GM15510 (cell line): ENCODE data around the gene KIRREL1.

Experiments
- POLR2A ChIP-seq: IDR thresholded peaks from 3 replicates; pipeline ENCODE4 v1.6.1; 2011; ENCODE audit warnings: borderline replicate concordance; ENCODE audit not compliant: insufficient read length; ENCODE audit errors: extremely low read depth

The KIRREL1 gene

DNA sequence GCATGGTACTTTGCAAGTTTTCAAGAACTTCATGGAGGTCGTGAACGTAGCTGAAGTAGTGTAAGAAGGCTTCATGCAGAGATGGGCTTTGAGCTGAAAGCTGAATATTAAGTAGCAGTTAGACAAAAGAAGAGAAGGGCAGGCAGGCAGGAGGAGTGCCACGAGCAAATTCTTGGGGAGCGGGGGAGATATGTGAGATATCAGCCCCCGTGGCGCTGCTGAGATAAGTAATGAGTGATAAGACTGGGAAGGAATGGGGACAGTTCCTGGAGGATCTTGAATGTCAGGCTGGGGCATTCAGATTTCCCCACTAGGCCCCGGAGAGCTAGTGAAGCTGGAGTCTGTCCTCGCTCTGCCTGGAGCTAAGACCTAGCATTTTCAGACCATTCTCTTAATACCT, 27.9 kb upstream of the KIRREL1 start:
- no peak for TF ChIP-seq POLR2A

DNA sequence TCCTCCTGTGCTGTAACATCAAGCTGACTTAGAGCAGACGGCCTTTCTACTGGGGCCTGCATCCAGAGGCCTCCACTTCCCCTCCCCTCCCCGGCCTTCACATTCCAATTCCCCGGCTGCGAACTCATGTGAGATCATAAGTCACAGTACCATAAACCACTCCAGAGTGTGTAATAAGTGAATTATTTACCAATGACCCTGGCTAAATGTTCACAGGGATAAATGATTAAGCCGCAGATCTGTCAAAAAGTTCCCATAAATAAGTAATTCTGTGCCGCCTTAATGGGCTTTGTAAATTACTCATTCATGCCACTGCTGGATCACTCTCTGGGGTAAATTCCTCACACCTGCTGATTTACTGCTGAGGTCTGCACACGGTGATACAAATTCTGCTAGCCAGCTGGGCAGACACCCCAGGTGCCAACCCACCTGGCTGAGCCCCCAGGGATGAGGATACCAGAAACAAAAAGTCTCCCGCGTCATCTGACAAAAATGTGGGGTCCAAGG, 27.4 kb upstream of the KIRREL1 start:
- TF ChIP-seq POLR2A = no peak

DNA sequence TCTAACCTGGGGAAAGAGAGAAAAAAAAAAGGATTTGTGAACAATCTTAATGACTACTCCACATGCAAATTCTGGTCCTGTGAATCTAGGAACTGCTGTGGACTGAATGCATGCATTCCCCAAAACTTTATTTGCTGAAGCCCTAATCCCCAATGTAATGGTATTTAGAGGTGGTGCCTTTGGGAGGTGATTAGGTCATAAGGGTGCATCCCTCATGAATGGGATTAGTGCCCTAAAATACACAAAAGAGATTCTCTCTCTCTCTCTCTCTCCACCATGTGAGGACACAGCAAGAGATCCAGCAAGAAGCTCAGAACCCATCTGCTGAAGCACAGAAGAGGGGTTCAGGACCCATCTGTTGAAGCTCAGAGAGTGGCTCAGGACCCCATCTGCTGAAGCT, 26.2 kb upstream of the KIRREL1 start:
- no peak for TF ChIP-seq POLR2A

DNA sequence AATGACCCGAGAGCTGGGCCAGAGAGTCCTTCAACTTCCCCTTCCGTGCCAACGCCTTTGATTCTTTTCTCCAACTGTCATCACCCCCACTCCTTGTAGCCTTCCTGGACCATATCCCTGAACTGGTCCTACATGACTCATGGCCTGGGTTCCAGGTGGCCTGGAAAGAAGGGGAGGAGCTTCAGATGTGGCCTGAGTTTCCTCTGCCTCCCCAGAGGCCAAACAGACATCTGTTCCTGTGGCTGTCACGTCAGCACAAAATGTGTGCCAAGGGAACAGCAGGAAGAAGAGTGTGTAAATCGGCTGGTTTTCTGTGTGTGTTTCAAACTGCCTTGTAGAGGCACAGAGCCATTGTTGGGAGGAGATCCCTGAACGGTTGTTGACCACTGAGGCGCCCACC, 24.9 kb upstream of the KIRREL1 start:
- no peak for TF ChIP-seq POLR2A

DNA sequence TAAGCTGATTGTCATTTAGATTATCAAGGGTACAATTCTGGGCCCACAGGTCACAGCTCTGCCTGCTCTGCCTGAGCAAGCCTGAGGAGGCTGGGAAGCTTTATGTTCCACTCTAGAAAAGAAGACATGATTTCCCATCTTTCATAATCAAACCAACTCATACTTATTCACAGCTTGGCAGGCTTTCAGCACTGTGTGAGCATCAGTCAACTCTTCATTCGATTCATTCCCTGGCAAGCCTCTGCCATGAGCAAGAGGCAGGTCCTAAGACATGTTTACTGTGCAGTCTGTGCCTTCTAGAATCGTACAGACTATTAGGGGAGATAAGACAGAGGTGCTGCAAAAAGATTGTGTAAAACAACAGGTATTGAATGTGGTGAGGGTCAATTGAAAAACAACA, 24.5 kb upstream of the KIRREL1 start:
- TF ChIP-seq POLR2A = no peak

DNA sequence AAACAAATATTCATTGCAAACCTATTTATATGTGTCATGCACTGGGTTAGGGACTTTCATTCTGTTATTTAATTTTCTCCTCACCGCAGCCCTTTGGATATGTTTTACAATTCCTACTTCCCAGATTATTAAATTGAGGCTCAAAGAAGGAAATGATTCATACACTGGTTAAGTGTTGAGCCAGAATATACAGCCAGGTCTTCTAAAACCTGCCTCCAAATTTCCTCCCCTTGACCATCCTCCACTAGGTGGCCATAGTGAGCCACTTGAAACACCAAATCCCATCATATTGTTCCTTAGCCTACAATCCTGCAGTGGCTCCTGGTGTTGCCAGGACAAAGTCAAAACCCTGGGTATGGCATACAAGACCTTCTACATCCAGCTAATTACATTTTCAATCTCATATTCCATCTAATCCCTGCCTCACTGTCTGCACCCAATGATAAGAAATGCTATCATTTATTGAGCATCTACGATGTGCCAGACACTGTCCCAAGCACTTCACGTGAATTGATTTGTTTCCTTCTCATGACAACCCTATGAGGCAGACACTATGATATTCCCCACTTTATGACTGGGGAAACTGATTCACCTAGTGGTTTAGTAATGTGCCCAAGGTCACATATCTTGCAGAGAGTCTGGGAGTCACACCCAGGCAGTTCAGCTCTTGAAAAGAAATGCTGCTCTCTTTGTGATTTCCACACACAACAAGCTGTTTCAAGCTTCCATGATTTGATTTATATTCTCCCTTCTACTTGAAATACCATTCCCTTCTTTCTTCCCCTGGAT, 23.6 kb upstream of the KIRREL1 start:
- no peak for TF ChIP-seq POLR2A

DNA sequence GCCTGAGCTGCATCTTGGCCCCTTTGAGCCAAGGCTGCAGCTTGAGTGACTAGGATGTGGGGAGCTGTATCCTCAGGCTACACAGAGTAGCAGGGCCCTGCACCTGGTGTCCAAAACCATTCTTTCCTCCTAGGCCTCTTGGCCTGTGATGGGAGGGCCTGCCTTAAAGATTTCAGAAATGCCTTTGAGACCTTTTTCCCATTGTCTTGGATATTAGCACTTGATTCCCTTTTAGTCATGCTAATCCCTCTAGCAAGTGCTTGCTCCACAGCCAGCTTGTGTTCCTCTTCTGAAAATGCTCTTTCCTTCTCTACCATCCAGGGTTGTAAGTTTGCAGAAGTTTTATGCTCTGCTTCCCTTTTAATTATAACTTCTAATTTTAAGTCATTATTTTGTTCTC, 21.7 kb upstream of the KIRREL1 start:
- no peak for TF ChIP-seq POLR2A

DNA sequence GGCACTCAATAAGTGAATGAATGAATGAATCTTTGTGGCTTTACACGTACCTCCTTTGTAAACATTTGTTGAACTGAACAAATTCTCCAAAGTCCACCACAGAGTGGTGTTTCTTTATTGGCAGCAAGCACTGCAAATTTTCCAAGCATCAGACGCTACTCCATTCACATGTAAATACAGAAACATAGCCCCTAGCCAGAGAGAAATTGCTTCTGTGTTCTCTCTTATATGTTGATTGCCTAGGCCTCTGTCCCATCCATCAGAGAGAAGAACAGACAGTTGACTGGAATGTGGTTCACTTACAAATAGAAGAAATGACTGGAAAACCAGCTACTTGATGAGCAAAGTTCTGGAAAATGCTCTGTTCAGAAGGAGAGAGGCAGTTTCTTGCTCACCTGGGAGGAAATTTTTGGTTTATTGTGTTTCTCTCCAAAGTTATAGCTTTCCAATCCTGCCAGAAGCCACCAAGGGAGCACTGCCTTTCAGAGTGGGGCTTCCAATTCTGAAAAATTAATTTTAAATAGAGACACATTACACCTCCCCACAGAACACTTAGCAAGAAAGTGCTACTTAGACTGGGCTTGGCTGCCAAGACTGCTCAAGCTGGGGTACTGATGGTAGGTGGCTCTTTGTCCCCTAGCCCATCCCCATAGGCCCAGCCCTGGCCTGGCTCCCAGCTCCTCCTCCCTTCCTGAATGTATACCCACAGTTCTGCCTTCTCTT, 18.1 kb upstream of the KIRREL1 start:
- TF ChIP-seq POLR2A = no peak

DNA sequence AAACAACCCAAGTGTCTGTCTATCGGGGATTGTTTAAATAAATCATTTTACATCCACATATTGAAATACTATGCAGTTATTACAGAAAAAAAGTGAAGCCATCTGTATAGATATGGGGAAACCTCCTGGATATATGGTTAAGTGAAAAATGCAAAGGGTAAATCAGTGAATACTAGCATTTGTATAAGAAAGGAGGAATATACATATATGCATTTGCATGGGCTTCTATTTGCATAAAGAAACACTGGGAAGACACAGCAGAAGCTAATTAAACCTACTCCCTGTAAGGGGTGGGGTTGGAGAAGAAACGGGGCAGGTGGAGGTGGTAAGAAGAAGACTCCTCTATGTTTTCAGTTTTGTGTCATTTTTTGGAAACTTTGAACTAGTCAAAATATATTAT, 16.6 kb upstream of the KIRREL1 start:
- no peak for TF ChIP-seq POLR2A

DNA sequence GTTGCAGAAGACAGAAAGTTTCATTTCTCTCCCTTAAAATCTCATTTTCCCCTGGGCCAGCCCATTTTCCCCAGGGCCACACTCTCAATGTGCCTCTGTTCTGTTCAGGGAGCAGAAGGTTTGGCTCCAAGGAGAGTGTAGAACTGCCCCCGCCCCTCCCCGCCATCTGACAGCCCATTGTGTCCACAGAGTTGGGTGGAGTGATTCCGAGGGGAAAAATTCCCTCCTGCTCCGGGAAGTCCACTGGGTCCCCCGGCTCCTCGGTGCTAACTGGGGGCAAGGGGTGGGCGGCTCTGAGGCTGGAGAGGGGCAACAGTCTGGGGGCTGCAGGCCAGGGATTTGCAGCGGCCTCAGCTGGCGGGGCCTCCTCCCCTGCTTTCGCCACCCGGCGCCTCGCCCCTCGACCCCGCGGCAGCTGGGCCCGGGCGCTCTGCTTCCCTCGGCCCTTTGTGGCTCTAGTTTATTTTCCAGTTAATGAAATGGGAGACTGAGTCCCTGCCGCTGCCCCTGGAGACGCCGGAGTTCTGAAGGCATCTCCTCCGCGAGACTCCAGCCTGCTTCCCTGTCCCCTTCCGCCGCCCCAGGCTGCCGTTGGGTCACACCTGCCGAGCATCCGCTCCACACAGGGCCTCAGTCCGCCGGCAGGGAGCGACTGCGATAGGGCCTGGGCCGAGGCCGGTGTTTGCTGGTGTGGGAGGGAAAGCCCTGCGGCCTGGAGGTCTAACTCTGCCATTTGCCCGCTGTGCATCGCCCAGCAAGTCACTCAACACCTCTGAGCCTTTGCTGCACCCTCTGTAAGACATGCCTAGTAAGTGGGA, 14.7 kb upstream of the KIRREL1 start:
- no peak for TF ChIP-seq POLR2A

DNA sequence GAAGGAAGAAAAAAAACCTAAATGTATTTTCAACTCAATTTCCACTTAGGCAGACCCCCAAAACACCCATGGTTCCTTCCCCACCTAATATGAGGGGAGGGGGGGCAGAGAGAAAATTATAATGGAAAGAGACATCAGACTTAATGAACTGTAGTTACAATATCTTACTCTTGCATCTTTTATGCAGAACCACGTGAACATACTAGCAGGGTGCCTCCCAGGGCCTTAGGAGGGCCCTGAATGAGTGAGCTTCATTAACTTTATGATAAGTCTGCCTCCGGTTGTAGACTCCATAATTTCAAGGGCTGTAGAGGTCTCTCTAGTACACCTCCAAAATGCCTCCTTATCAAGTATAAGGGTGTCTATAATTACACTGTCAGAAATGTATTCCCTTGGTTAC, 11.3 kb upstream of the KIRREL1 start:
- TF ChIP-seq POLR2A = no peak

DNA sequence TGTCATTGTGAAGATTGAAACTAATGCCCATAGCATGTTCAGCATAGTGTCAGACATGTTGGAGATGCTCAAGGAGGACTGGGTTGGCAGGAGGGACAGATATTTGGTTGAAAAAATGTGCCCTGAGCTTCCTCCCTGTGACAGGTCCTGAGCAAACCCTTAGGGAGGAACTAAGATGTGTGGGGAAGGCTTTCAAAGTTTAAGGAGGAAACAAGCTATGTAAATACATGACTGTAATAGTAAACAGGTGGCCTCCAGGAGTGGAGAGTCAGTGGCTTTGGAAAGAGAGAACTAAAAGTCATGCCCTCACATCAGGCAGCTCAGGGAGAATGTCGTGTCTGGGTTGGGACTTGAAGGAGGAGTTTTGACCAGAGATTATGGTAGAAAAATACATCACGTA, 9.7 kb upstream of the KIRREL1 start:
- TF ChIP-seq POLR2A = no peak

DNA sequence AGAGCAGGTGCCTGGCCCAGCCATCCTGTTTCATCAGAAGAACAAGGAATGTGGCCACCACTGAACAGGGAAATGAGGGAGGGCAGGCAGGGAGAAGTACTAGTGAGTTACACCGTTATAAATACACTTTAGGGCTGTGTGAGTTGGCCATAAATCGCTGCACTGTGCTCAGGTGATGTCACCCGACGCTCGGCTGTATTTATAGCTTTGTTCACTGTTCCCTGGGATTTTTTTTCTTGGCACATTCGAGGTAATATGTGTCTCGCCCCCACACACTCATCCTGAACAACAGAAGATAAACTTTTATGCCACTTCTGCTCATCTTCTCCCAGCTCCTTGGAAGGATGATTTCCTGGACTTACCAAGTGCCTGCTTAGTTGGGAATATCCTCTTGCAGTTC, 9.0 kb upstream of the KIRREL1 start:
- no peak for TF ChIP-seq POLR2A

DNA sequence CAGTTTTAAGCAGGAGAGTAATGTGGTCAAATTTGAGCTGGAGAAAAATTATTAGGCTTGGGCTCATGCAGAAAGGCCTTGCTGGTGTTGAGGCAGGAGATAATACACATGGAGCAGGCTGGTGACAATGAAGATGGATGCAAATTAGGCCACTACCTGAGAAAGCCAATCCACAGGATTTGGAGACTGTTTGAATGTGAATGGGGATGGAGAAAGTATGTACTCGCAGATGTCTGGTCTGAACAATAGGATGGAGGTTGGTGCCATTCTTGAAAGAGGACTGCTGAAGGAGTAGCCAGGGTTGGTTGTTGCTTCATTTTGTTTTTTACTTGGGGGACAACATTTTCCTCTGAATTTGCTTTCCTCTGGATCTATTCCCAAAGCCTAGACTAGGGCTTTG, 8.0 kb upstream of the KIRREL1 start:
- no peak for TF ChIP-seq POLR2A

DNA sequence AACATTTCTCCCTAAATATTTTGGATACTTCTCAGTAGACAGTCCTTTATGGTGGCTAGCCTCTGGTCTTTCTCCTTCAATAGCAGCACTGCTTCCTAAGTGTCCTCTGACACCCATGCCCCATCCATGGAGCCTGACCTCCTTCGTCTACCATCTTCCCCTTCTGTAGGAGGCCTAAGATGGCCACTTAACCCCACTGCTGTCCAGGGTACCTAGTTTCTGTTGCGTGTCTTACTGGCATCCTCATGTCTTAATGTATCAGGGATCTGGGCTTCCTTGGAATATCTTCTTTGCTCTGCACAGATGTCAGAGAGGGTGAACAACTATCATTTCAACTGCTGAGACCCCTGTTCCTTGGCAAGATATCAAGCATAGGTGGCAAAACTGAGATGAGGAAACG, 5.4 kb upstream of the KIRREL1 start:
- no peak for TF ChIP-seq POLR2A
